Stimulated activated CD8-positive, alpha-beta memory T cell treated with anti-CD3 and anti-CD28 coated beads, Interleukin-7, amount 100 ng/mL, for 1 hour (primary cell): ENCODE data around the gene FGGY.
"Not testable (repeated sequence)": the region's sequence is repeated elsewhere in the genome, so short reads cannot be mapped to it uniquely, and the experiment has no call there.

ENCODE experiments used
- DNase-seq, 2 donors: peaks; one replicate each; pipeline ENCODE4 v3.0.0-alpha.2; 2020; ENCODE audit warnings: low read depth in 2 of 2

The FGGY gene

DNA sequence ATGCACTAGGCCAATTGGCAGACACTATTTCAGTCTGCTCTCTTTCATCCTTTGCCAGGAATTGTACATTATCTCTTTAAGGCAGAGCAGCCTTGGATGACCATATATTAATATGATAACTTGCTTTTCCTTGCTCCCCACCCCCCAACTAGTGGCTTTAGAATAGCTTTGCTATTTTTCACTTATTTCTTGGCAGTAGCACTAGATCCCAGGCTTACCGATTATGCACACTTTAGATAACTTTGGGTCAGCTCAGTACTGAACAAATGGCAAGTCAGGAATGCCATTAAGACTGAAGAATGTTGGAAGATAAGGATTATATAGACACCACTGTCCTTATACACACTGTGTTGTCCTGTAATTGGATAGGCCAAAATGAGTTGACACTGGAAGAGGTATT, 146.4 kb downstream of the FGGY start:
- no peak for DNase-seq

- no peak for DNase-seq
Observed at GRCh38 chr1:59444520-59444919, 147.6 kb downstream of the FGGY start.

- no peak for DNase-seq
Observed at GRCh38 chr1:59445040-59445439, 148.1 kb downstream of the FGGY start.

GRCh38 chr1:59446257-59446901, 149.5 kb downstream of the FGGY start:
- DNase-seq = no peak

DNA sequence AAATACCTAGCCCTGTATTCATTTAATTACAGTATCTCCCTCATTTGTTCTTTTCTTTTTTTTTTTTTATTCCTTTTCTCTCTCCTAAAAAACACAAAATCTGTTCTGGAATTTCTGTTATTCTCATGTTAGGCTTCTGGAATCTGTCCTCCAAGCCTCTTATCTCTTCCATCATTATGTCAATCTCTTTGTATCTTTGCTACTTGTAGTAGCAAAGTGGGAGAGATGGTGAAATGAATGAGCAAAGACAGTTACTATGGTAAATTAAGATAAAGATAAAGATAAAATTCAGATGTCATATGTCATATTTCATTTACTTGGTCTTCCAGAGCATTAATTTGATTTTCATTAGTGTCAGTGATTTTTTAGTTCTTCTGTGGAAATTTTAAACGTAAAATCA, 155.1 kb downstream of the FGGY start:
- DNase-seq = no peak

DNA sequence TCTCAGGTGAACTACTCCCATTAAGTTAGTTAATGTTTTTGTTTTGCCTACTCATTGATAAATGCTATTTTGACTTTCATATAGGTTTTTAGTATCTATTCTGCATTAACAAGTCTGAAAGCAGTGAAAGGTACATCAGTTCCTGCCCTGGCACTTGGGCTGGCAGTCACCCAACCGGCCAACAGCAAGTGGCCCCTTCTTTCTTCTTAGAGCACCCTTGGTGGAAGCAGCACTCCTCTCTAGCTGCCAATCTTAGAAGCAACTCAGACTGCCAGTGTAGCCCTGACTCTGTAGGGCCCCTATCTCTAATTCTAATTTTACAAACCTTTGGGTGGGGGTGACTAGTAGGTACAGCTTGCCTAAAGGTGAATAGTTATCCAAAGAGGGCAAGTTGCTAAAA, 155.7 kb downstream of the FGGY start:
- DNase-seq = no peak

- no peak for DNase-seq
Observed at GRCh38 chr1:59453297-59453968, 156.5 kb downstream of the FGGY start.

DNA sequence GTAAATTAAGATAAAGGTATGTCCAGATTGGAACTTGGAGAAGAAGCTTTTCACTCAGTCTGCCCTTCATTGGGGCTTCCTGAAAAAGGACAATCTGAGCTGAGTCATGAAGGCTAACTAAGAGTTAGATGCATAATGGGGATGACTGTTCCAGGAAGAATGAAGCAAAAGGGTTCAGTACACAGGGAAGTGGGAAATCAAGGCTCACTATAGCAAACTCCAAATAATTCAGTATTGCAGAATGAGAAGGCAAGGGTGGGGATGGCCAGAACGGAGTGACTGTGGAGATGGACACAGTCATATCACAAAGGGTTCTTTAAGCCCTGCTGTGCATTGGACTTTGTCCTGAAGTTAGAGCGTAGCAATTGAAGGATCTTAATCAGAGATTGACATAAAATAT, 158.3 kb downstream of the FGGY start:
- DNase-seq = no peak

DNA sequence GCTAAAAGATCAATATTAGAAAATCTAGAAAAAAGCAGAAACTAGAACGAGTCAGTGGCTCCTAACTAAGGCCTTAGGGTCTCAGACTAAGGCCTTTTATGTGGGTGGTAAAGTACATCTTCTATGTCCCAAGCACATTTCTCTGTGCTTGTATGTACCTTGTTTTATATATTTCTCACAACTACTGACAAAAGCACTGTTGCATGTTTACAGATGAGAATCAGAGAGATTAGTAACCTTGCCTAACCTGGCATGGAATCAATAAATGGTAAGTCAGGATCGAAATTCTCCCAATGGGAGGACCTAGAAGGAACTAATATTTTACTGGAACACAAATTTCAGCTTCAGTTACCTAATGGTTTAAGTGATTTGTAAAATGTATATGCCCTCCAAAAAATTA, 160.9 kb downstream of the FGGY start:
- DNase-seq = no peak

DNA sequence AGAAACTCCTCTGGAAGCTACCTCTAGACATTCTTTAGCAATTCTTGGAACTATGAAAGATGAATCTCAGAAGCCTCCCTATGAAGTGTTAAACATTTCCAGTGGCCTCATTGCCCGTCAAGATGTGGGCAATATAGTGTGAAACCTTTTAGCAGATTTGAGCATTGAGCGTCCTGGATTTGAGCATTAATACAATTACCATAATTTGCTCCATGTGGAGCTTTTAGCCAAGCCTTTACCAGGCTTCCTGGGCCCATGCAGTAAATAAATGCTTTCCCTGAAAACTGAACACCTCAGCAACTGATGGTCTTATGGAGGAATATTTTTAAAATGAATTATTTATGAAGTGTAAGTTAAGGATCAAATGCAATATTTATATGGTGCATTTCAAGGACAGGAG, 162.0 kb downstream of the FGGY start:
- no peak for DNase-seq

GRCh38 chr1:59462942-59463341, 166.0 kb downstream of the FGGY start:
- not testable (repeated sequence) for DNase-seq

GRCh38 chr1:59465478-59465877, 168.6 kb downstream of the FGGY start:
- not testable (repeated sequence) for DNase-seq

DNA sequence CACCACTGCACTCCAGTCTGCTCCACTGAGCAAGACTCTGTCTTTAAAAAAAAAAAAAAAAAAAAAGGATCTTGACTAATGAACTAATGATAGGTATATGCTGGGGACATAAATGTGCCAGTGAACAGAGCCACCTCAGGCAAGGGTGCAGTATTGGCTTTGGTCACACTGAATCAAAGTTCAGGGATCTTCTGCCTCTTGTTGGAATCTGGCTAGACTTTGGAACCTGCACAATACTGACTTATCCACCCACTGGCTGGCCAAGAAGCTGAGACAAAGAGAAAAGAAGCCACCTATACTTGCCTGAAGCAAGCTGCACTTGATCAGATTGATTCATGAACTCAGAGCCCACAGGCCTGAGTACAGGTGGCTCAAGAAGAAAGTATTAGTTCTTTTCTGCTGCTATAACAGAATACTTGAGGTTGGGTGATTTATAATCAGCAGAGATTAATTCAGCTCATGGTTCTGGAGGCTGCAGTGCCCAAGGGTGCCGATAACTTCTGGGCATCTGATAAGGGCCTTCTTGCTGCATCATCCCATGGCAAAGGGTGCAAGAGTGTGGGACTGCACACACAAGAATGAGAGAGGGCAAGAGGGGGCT, 172.0 kb downstream of the FGGY start:
- no peak for DNase-seq

- not testable (repeated sequence) for DNase-seq
Observed at GRCh38 chr1:59471991-59472570, 175.2 kb downstream of the FGGY start.

DNA sequence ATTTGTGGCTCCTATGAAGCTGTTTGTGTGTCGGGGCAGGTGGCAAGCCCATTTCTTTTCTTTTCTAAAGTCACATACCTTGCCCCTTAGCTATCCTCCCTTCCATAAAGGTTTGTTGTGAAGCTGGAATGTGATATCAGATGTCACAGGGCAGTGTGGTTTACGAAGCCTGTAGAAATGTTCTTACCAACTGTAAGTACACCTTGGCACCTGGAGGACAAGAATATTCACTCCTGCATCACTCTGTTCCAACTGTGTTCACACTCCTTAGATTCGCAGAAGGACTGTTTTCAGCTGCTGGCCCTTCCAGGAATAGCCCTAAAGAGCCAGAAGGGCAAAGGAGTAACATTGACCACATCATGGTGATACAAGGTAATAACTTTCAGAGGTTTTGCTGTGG, 176.9 kb downstream of the FGGY start:
- DNase-seq = no peak

GRCh38 chr1:59474496-59474895, 177.6 kb downstream of the FGGY start:
- DNase-seq = no peak

DNA sequence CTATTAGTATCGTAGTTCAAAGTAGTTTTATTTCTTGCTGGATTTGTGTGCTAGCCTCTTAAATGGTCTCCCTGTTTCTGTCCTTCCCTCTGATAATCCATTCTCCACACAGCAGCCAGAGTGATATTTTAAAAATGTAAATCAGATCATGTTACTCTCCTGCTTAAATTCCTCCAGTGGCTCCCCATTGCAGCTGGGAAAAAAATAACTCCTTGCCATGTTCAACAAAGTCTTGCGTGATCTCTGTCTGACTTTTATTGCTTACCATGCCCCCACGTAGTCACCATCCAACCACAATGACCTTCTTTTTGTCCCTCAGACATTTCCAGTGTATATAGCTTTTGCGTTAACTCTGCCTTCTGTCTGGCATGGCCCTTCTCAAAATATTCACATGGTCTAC, 178.8 kb downstream of the FGGY start:
- DNase-seq = no peak

GRCh38 chr1:59477286-59477685, 180.4 kb downstream of the FGGY start:
- DNase-seq = no peak

GRCh38 chr1:59477867-59478266, 181.0 kb downstream of the FGGY start:
- DNase-seq = no peak

DNA sequence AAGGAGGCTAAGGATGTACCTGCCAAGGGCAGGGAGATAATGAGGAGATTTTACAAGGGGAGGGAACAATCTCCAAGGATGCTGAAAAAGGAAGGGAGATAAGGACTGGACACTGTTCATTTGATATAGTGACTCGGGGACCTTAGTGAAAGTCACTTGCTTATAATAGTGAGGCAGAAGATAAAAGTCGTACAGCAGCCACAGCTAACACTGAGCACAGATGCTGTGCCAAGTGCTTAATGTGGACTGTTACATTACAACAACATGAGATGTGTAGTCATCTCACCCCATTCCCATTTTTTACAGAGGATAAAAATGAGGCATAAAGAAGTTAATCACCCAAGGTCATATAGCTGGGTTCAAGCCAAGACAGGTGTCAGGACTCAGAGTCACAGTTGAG, 181.9 kb downstream of the FGGY start:
- DNase-seq = no peak

DNA sequence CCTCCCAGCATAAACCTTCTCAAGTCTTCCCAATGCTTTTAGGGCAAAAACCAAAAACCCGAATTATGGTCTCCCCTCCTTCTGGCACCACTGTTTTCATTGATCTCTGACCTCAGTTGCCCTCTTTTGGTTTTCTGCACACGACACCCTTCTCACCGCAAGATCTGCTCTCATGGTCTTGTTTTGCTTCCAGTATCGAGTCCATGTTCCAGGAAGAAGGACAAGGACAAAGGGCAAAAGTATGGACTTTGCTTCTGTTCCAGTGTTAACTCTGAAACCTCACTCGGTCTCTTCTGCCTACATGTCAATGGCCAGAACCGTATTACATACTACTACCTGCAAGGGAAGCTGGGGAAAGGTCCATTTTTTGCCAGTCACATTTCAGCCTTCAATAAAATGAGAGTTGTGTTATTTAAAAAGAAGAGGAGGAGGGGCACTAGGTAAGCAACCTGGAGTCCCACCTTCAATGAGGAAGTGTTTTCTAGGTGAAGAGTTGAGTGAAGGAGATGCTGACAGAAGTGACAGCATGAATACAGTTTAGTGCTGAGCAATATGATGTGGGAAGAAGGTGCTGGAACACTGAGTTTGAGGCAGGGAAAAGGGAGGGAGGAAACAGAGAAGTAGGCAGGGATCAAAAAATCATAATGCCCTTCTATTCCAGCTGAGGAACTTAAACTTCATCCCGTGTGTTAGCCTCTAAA, 183.4 kb downstream of the FGGY start:
- no peak for DNase-seq

- no peak for DNase-seq
Observed at GRCh38 chr1:59481881-59482505, 185.1 kb downstream of the FGGY start.
